Mammary epithelial cell (primary cell): ENCODE results near the gene AFAP1.

Source experiments
- EZH2 ChIP-seq: IDR thresholded peaks from 2 replicates; pipeline ENCODE4 v1.6.1; 2012; ENCODE audit warnings: low read length, inconsistent platforms, borderline replicate concordance
- TF ChIP-seq, protein P1 (sequence below), 2 donors: IDR thresholded peaks in 1 of 2; conservative IDR thresholded peaks in 1 of 2; 2 replicates each; pipeline ENCODE4 v1.5.1; 2011 to 2012; ENCODE audit warnings: inconsistent platforms in 2 of 2, low read length in 2 of 2, mild to moderate bottlenecking in 2 of 2, control low read depth in 1 of 2, low read depth in 1 of 2; ENCODE audit not compliant: insufficient read depth in 1 of 2; ENCODE audit errors: extremely low read depth in 1 of 2

DNA sequence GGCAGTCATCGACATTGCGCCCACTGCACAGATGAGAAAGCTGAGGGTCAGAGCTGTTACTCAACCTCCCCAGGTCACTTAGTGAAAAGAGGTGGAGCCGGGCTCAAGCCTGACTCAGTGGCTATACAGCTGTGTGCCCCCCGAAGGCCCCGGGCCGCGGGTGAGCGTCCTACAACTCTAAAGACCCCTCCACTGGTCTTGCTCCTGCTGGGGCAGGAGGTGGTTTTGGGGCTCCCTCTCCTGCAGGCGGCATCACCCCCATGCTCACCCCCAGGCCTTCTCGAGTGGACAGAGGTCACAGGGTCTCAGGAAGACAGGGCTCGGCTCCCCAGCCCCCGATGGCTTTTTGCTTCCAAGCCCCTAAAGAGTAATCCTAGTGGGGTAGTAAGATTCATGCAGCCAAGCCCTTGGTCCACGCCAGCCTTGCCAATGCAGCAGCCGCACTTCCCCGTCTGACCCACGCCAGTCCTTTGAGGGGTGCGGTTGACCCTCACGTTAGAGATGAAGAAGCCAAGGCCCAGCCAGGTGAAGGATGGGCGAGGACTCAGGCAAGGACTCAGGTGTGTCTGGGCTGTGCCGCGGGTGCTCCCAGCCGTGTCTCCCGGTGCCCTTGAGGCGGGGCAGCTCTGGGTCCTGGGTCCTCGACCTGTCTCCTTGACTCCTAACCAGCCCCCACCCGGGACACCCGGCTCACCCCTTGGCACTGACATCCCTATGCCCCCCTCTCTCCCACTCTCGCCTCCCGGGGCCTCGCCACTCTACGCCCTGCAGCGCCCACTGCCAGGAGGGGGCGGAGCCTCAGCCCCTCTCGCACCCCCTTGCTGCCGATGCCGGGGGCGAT, 200.4 kb downstream of the AFAP1 start:
- TF ChIP-seq, protein P1, sequence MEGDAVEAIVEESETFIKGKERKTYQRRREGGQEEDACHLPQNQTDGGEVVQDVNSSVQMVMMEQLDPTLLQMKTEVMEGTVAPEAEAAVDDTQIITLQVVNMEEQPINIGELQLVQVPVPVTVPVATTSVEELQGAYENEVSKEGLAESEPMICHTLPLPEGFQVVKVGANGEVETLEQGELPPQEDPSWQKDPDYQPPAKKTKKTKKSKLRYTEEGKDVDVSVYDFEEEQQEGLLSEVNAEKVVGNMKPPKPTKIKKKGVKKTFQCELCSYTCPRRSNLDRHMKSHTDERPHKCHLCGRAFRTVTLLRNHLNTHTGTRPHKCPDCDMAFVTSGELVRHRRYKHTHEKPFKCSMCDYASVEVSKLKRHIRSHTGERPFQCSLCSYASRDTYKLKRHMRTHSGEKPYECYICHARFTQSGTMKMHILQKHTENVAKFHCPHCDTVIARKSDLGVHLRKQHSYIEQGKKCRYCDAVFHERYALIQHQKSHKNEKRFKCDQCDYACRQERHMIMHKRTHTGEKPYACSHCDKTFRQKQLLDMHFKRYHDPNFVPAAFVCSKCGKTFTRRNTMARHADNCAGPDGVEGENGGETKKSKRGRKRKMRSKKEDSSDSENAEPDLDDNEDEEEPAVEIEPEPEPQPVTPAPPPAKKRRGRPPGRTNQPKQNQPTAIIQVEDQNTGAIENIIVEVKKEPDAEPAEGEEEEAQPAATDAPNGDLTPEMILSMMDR (conservative IDR thresholded peaks at IDR 0.05 in 1 of 2, IDR thresholded peaks at IDR 0.05 in 1 of 2; ENCODE audit: extremely low read depth in 1 of 2, insufficient read depth in 1 of 2, low read depth in 1 of 2, low read length in 2 of 2) = no peak
- no peak for TF ChIP-seq EZH2
